Right renal pelvis (tissue), 4 donors: ENCODE measurements around the gene KRT8. TPM values are rescaled to one million over a fixed set of nuclear protein-coding genes. Genes with fewer than 3 reads are reported as not detected.

ENCODE experiments used
- DNase-seq, 4 donors: peaks; one replicate each; pipeline ENCODE4 v3.0.0-alpha.2; 2013; ENCODE audit warnings: low read depth in 4 of 4, low spot score in 3 of 4, missing footprints in 1 of 4
- polyA plus RNA-seq, 4 donors: library from polyadenylated mRNA; unstranded; fragments of 120-200 nt; gene quantifications; one replicate each; pipeline ENCODE4 v1.2.1, GENCODE V29; 2013; ENCODE audit not compliant: insufficient read length in 4 of 4

KRT8 gene
- polyA plus RNA-seq, 4 donors = 195 to 265 (median 248) TPM

GRCh38 chr12:52849511-52849910 is 55.4 kb downstream of the KRT8 start:
- no peak for DNase-seq

GRCh38 chr12:52848661-52849255 is 56.1 kb downstream of the KRT8 start, which contains the start of gene KRT78:
TSS of gene KRT78 (minus strand) at chr12:52848994. CDS start at chr12:52848930, 64 bp downstream.
- no peak for DNase-seq

- no peak for DNase-seq
These were observed 57.4 kb downstream of the KRT8 start for GRCh38 chr12:52847335-52848102.

Other genes with a start within 250 kb of the KRT8 start
- under 1 TPM; 0.07 to 0.43 (median 0.29) TPM for gene KRT1, start 224.7 kb downstream of the KRT8 start, polyA plus RNA-seq
- not detected for gene KRT77, start 201.6 kb downstream of the KRT8 start, polyA plus RNA-seq
- not detected for gene KRT76, start 127.7 kb downstream of the KRT8 start, polyA plus RNA-seq
- gene KRT3, start 109.0 kb downstream of the KRT8 start, polyA plus RNA-seq = not detected
- gene KRT4, start 91.0 kb downstream of the KRT8 start, polyA plus RNA-seq = under 1 TPM; 0.28 to 0.58 (median 0.34) TPM
- gene KRT79, start 70.8 kb downstream of the KRT8 start, polyA plus RNA-seq = not detected
- gene KRT78, start 56.1 kb downstream of the KRT8 start, polyA plus RNA-seq = under 1 TPM in 1 of 4 donors, not detected in 3; 0.05 TPM
- gene KRT18, start 44.0 kb upstream of the KRT8 start, polyA plus RNA-seq = 100 to 1,000 TPM; 138 to 208 (median 175) TPM
- gene EIF4B, start 101.4 kb upstream of the KRT8 start, polyA plus RNA-seq = 100 to 1,000 TPM; 447 to 553 (median 503) TPM
- gene TNS2, start 145.0 kb upstream of the KRT8 start, polyA plus RNA-seq = 100 to 1,000 TPM in 3 of 4 donors, 10 to 100 TPM in 1; 89.0 to 129 (median 105) TPM
- 10 to 100 TPM; 17.7 to 21.9 (median 20.8) TPM for gene SPRYD3, start 174.3 kb upstream of the KRT8 start, polyA plus RNA-seq
- 10 to 100 TPM; 11.0 to 26.8 (median 12.7) TPM for gene IGFBP6, start 192.6 kb upstream of the KRT8 start, polyA plus RNA-seq
- gene SOAT2, start 198.4 kb upstream of the KRT8 start, polyA plus RNA-seq = 1 to 10 TPM; 1.1 to 2.6 (median 1.6) TPM